ENCODE measurements around the gene HCRTR1.

The HCRTR1 gene

DNA sequence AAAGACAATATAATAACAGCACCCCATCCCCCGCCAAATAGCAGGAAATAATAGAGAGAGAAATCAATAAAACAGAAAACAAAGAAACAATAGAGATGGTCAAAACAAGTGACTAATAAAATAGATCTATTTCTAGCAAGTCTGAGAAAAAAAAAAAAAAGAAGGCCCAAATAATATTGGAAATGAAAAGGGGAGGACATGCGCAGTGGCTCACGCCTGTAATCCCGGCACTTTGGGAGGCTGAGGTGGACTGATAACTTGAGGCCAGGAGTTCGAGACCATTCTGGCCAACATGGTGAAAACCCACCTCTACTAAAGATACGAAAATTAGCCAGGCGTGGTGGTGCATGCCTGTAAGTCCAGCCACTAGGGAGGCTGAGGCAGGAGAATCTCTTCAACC lies 18.5 kb upstream of the HCRTR1 start:
- DNase-seq: no peak

DNA sequence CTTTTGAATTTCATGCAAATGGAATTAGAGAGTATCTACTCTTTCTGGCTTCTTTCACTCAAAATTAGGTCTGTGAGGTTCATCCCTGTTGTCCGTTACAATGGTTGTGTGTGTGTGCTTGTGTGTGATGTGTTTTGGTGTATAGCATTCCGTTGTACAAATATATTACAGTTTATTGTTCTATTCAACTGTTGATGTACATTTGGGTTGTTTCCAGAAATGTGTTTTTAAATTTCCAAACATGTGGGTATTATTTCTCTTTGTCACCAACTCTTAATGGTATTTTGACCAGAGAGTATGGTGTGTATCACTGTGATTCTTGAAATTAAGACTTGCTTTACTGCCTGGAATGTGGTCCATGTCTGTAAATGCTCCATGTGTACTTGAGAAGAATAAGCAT lies 16.8 kb upstream of the HCRTR1 start:
- no peak for DNase-seq

DNA sequence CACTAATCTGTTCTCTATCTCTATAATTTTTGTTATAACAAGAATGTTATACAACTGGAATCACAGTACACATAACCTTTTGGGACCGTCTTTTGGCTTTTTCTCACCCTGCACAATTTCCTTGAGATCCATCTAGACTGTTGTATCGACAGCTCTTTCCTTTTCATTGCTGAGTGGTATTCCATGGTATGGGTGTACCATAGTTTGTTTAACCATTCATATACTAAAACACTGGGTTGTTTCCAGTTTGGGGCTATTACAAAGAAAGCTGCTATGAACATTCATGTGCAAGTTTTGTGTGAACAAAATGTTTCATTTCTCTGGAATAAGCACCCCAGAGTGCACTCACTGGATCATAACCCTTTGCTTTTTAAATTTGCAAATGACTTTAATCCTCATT lies 15.4 kb upstream of the HCRTR1 start:
- no peak for DNase-seq

DNA sequence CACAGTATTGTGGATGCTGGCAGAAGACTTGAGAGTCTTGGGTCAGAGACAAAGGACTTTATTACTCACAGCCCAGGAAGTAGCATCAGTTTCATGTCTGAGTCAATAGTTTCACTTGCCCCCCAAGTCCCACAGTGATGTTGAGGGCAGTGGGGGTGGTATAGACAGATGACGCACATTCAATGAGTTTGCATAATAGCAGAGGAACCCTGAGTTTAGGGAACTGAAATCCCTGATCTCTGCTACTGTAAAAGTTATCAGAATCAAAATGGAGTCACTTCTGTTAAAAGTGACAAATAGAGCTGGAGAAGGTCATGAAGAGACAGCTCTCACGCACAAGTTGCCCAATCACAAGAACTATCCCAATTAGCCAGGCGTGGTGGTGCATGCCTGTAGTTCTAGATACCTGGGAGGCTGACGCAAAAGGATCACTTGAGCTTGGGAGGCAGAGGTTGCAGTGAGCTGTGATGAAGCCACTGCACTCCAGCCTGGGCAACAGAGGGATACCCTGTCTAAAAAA lies 11.5 kb upstream of the HCRTR1 start:
- DNase-seq: no peak

DNA sequence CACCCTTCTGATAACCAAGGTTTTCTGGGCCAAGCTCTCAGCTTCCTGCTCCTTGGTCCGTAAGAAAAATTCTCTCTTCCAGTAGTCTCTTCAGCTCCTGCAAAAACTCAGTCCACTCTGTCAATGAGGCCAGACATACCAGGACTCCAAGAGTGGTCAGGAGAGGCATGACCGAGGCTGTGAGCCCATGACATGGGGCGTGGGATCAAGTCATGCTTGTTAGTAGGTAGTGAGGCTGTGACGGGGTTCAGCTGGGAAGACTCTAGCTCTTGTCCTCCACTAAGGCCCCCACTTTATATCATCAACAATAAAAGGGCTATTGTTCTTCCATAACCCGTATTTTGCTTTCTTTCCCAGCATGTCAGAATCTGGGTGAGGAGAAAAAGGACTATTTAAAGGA lies 10.1 kb upstream of the HCRTR1 start:
- no peak for DNase-seq

DNA sequence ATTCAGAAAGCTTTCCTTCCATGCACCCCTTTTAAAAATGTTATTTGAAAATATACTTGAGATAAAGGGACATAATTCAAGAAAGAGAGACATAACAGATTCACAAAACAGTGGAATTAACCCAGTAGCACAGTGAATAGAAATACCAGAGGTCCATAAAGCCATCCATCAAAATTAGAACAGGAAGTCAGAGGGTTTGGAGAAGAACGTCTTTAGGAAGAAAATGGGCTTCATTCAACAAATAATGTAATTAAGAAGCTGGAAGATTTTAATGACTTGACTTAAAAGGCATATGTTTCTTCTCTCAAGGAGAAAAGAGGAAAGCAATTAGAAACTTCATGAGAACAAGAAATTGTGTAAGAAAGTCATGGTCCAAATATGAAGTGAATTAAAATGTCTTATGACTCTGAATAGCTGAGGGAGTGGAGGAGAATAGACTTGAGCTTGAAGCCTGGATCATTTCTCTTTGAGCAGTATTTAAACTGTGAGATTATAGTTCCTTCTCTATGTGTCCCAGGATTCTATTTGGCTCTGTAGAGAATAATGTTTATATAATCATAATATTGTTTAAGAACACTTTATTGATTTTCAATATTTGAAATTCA lies 7.9 kb upstream of the HCRTR1 start:
- no peak for DNase-seq

DNA sequence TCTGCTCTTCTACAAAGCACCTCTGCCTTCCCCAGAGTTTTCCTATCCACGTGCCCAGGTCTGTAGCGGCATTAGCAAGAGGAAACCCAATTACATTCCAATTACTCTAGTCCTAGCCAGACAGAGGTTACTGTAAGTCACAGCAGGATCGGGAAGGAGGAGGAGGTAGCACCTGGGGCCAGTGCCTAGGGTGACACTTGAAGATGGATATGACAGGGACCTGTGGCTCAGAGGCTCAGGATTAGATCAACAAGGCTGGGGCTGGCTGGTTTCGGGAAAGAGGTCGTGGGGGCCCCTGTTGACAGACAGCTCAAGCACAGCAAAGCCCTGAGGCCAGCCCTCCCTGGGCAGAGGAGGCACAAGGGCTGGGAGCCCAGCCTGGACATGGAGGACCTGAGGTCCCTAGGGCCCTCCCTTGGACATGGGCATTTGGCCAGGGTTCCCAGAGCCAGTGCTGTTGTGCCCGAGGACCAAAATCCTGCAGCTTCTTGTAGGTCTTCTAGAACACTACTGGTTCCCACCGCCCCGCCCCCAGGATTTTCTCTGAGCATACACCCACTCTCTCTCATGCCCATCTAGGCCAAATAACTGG lies 3.0 kb upstream of the HCRTR1 start:
- no peak for DNase-seq

- no peak for DNase-seq
Observed at GRCh38 chr1:31615414-31615813, 2.1 kb upstream of the HCRTR1 start.

- DNase-seq: no peak
Observed at GRCh38 chr1:31615939-31616338, 1.6 kb upstream of the HCRTR1 start.

- DNase-seq: peak; percentile 40 to 54
Observed at GRCh38 chr1:31617916-31618746, 642 bp downstream of the HCRTR1 start.

GRCh38 chr1:31618916-31619846 lies 1.7 kb downstream of the HCRTR1 start:
- no peak for DNase-seq

DNA sequence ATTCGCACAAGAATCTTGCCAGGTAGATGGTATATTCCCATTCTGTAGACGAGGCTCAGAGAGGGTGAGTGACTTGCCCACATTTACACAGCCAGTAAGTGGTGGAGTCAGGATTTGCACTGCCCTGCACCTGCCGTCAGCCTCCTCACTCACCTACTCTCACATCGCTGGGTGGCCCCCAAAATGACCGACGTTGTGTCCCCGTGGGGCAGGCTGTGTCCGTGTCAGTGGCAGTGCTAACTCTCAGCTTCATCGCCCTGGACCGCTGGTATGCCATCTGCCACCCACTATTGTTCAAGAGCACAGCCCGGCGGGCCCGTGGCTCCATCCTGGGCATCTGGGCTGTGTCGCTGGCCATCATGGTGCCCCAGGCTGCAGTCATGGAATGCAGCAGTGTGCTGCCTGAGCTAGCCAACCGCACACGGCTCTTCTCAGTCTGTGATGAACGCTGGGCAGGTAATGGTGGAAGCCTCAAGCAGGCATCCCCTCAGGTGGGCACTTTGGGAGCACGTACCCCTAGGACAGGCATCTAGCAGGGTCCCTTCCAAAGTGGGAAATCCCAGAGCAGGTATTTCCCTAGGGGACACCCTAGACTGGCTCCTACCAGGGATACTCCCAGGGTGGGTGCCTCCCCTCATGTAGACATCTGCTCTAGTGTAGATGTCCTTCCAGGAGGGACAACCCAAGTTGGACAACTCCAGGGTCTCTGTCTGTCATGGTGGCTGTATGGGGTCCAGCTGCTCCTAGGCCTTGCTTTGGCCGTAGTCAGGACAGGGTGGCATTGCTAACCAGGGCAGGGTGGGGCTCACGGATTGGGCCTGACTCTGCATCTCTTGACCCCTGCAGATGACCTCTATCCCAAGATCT lies 3.4 kb downstream of the HCRTR1 start:
- no peak for DNase-seq

DNA sequence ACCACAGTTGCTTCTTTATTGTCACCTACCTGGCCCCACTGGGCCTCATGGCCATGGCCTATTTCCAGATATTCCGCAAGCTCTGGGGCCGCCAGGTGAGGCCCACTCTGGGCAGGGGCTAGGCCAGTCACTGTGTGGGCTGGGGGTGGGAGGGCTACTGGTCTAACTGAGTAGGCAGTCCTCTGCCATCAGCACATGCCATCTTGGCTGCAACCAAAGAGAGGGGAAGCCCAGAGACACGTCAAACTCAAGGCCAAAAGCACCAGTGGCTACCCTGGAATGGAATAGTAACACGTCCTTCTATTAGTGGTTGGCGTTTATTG lies 4.0 kb downstream of the HCRTR1 start:
- DNase-seq: no peak

GRCh38 chr1:31621847-31622730 lies 4.6 kb downstream of the HCRTR1 start:
- DNase-seq: no peak

DNA sequence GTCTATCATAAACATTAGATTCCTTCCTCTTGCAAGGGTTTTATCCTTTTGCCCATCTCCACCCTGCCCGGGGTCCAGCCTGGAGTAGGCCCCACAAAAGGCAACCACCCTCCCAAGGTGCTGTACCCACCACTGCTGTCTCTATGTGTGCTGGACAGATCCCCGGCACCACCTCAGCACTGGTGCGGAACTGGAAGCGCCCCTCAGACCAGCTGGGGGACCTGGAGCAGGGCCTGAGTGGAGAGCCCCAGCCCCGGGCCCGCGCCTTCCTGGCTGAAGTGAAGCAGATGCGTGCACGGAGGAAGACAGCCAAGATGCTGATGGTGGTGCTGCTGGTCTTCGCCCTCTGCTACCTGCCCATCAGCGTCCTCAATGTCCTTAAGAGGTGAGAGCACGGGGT lies 5.9 kb downstream of the HCRTR1 start:
- no peak for DNase-seq

DNA sequence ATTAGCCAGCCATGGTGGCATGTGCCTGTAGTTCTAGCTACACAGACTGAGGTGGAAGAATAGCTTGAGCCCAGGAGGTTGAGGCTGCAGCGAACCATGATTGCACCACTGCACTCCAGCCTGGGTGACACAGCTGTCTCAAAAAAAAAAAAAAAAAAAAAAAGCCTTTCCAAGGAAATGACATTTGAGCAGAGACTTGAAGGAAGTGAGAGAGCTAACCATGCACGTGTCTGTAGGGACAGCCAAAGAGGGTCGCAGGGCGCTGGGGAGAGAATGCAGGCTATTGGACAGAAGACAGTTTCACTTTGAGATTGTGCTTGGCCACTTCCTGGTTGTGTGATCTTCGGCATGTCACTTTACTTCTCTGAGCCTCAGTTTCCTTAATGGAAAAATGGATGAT lies 6.8 kb downstream of the HCRTR1 start:
- DNase-seq: no peak

GRCh38 chr1:31624731-31625514 lies 7.4 kb downstream of the HCRTR1 start:
- no peak for DNase-seq

DNA sequence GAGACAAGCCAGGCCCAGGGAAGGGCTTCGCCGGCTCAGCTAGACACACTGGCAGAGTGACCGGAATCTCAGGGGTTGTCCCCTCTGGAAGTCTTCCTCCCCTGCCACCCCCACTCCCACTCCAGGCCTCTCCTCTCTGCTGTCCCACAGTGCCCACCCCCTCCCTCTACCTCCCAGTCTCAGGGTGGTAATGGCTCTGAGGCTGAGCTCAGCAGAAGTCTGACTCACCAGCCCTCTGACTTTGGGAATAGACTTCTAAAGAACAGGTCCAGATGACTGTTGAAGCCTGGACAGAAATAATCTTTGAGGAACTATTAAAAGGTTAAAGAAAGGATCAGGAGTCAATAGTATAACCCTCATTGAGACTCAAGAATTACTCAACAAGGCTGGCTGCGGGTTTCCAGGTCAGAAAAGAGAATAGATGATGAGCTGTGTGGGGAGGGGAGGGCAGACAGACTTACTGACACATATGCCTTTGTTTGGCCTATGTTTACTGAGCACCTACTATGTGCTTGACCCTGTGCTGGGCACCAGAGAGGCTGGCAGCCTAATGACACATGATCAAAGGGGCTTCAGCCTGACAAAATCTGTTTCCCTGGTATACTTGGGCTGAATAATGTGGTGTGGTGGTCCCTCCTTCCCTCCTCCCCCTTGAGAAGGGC lies 8.2 kb downstream of the HCRTR1 start:
- no peak for DNase-seq
